Esophagus squamous epithelium (tissue), 4 donors: ENCODE measurements around the gene CEND1.

Experiments used
- POLR2A ChIP-seq, 4 donors: fragments of 450-650 bp; IDR thresholded peaks; one replicate each; pipeline ENCODE4 v1.6.1; 2017; ENCODE audit warnings: antibody characterized with exemption in 4 of 4, mild to moderate bottlenecking in 4 of 4, moderate library complexity in 3 of 4
- TF ChIP-seq, protein P1 (sequence below), 6 experiments: fragments of 450-650 bp in 4 of 6; fragments of 200-600 bp in 2 of 6; sonication (generic) in 2 of 6; IDR thresholded peaks; one replicate each; pipeline ENCODE4 v1.5.1; 2016 to 2019; ENCODE audit warnings: antibody characterized with exemption in 6 of 6, mild to moderate bottlenecking in 4 of 6, moderate library complexity in 4 of 6

DNA sequence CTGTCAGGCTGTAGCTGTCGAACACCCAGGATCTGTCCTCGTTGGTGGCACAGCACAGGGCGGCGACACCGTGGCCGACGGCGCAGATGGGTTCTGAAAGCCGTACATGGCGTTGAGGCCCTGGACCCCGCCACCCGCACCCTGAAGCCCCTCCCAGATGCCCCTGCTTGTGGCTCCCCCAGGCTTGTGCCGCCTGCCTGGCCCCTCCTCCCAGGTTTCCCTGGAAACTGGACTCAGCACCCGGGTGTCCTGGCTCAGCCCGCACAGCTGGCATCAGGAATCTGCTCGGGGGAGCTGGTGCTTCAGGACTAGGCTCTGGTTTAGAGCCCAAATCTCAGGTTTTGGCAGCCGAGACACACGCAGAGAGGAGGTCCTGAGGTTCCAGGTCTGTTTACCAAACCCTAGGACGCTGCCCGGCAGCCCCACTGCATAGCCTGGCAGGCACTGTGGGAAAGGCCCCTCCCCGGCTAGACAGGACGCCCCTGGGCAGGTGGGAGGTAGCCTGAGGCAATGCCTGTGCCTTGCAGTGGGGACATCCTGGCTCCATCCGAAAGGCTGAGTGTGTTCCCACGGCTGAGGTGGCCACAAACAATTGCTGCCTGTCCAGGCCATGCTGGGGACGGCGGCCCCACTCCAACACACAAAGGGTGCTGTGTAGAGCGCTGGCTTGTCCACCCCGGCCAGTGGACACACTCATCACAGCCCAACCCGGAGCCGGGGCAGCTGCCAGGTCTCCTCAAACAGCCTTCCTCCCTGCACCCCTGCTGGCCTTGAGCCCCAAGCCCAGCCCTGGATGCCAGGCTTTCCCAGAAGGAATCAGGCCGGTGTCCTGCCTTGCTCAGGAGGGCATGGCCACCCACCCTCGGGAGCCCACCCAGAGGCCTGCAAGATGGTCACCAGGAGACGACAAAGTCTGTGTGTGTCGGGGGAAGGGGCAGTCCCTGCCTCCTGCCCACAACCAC, 17.2 kb downstream of the CEND1 start:
- TF ChIP-seq POLR2A (IDR thresholded peaks at IDR 0.05), result no peak
- TF ChIP-seq, protein P1, sequence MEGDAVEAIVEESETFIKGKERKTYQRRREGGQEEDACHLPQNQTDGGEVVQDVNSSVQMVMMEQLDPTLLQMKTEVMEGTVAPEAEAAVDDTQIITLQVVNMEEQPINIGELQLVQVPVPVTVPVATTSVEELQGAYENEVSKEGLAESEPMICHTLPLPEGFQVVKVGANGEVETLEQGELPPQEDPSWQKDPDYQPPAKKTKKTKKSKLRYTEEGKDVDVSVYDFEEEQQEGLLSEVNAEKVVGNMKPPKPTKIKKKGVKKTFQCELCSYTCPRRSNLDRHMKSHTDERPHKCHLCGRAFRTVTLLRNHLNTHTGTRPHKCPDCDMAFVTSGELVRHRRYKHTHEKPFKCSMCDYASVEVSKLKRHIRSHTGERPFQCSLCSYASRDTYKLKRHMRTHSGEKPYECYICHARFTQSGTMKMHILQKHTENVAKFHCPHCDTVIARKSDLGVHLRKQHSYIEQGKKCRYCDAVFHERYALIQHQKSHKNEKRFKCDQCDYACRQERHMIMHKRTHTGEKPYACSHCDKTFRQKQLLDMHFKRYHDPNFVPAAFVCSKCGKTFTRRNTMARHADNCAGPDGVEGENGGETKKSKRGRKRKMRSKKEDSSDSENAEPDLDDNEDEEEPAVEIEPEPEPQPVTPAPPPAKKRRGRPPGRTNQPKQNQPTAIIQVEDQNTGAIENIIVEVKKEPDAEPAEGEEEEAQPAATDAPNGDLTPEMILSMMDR (IDR thresholded peaks at IDR 0.05), result no peak
